Activated CD4-positive, alpha-beta T cell treated with anti-CD3 and anti-CD28 coated beads, Interleukin-2, amount 10 ng/mL, durations not matched to agents 24 days and 14 days (primary cell): Measurements from ENCODE around the gene PGAM1. TPM values are rescaled to one million over a fixed set of nuclear protein-coding genes. Genes with fewer than 3 reads are reported as not detected.

Experiments
- DNase-seq: peaks from one replicate; pipeline ENCODE4 v3.0.0; 2022
- H3K27ac Mint-ChIP-seq: one replicate; pipeline ENCODE4 v1.8.0; 2022; ENCODE audit warnings: mild to moderate bottlenecking, mixed read lengths
- H3K27me3 Mint-ChIP-seq: one replicate; pipeline ENCODE4 v1.8.0; 2022; ENCODE audit warnings: mixed read lengths
- H3K36me3 Mint-ChIP-seq: one replicate; pipeline ENCODE4 v1.8.0; 2022; ENCODE audit warnings: low read depth, mild to moderate bottlenecking, mixed read lengths
- H3K4me1 Mint-ChIP-seq: one replicate; pipeline ENCODE4 v1.8.0; 2021; ENCODE audit warnings: mixed read lengths
- H3K4me3 Mint-ChIP-seq: one replicate; pipeline ENCODE4 v1.8.0; 2022; ENCODE audit warnings: mild to moderate bottlenecking, moderate library complexity, mixed read lengths
- H3K9me3 Mint-ChIP-seq: one replicate; pipeline ENCODE4 v1.8.0; 2021; ENCODE audit warnings: mixed read lengths
- intact Hi-C: fragments of 100-400 bp; cut with micrococcal nuclease; formaldehyde crosslinking; loops from one replicate; pipeline ENCODE4 v1.15.1; 2023
- total RNA-seq: library from RNA; stranded (reverse); gene quantifications from 2 replicates; pipeline ENCODE4 v1.2.3, GENCODE V29; 2022

Gene PGAM1
- total RNA-seq = 1,086 and 1,108 TPM in 2 replicates

DNA sequence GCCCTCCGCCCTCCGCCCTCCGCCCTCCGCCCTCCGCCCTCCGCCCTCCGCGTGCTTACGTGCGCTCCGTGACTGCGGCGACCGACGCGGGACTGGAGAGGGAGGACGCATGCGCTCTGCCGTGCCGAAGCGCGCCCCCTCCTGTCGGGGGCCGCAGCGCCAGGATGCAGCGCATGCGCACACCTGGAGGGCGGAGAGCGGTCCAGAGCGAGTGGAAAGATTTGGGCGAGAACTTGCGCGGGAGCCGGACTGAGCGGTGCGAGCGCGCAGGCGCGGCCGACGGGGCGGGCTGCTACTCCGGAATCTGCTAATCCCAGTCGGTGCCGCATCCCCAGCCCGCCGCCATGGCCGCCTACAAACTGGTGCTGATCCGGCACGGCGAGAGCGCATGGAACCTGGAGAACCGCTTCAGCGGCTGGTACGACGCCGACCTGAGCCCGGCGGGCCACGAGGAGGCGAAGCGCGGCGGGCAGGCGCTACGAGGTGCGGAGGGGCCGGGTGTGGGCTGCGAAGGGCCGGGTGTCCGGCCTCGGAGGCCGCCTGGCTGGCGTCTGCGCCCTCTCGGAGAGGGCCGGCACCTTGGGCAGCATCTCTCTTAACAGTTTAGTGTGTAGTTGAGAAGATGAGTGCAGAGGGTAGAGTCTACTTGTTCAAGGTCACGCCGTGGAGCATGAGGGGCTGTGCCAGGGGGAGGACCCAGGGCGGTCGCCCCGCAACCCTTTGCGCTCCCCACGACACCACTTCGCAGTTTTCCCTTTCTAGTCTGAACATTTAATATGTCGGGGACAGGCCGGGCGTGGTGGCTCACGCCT, at the start of gene PGAM1:
TSS of gene PGAM1 (plus strand) at position 228 of the 812 bp plus-strand sequence. CDS start at position 345, 117 bp downstream.
- intact Hi-C loops = loop anchor here (5.0 to 10.0 kb wide), 3 partner anchors 216 to 591 kb away; partner anchors contain the start of genes LCOR, PI4K2A and ZFYVE27
- Mint-ChIP-seq H3K27ac (peak within 1 kb of the TSS; percentile 97), H3K9me3 (no peaks in the 10 kb centered on the region), H3K36me3 (peaks cover 50% of the 10 kb centered on the region), H3K4me1 (peaks cover 46% of the 10 kb centered on the region), H3K4me3 (peak within 1 kb of the TSS; percentile 94), H3K27me3 (peaks cover 2% of the 10 kb centered on the region)
- peak; percentile 99 for DNase-seq

DNA sequence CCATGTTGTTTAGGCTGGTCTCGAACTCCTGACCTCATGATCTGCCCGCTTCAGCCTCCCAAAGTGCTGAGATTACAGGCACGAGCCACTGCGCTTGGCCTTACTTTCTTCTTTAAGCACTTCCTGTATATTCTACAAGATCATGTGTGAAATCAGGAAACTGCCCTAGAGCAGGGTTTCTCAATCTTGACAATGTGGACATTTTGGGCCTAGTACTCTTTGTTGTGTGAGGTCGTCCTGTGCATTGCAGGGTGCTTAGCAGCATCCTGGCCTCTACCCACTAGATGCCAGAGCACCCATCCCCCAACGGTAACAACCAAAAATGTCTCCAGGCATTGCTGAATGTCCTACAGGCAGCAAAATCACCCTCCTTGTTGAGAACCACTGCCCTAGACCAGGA, 49.6 kb upstream of the PGAM1 start:
- Mint-ChIP-seq H3K27ac (no peak overlapping the region), H3K9me3 (no peaks in the 10 kb centered on the region), H3K27me3 (no peaks in the 10 kb centered on the region), H3K4me1 (no peaks in the 10 kb centered on the region), H3K36me3 (peaks cover 40% of the 10 kb centered on the region), H3K4me3 (no peak overlapping the region)
- no peak for DNase-seq
- intact Hi-C loops = no loop called here

DNA sequence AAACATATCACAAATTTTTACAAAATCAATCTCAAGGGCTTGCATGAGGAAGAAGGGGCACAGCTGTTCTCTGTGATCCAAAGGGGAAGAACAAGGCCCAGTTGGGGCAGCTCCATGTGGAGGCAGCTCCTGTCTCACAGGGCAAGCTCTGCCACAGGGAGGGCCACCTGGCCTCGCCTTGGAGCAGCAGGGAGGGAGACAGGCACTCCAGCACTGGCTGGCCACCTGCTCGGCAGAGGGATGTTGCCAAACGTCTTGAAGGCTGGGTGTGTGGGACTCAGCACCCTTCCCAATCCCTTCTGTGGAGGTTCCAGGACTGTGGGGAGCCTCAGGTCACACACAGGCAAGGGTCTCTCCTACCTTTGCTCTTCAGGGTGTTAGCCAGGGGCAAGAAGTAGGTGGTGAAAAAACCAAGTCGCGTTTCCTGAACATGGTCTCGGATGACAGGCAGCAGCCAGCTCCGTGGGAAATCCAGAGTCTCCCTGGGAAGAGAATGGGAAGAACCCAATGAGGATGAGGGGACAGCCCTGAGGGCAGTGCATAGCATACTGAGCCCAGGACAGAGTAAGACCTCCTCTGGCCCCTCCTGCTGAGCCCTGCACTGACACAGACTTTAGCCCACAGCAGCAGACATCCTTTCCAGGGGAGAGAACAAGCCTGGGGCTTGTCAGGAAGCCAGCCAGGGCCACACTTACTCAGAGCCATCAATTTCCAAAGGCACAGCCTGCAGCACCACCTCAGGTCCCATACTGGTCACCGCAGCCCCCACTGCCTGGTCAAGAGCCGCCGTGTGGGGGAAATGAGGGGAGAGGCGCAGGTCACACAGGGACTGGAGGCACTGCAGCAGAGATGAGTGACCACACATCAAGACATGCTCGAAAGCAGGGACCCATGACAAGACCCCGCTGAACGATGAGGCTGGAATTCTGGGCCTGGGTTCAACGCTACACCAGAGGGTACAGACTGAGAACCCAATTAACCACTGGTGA, 46.8 kb upstream of the PGAM1 start:
- DNase-seq = no peak
- no peak overlapping the region for H3K27ac Mint-ChIP-seq
- no peaks in the 10 kb centered on the region for H3K9me3 Mint-ChIP-seq
- intact Hi-C loops = no loop called here
- H3K4me1 Mint-ChIP-seq = no peaks in the 10 kb centered on the region
- H3K36me3 Mint-ChIP-seq = peaks cover 23% of the 10 kb centered on the region
- H3K4me3 Mint-ChIP-seq = no peak overlapping the region
- no peaks in the 10 kb centered on the region for H3K27me3 Mint-ChIP-seq

DNA sequence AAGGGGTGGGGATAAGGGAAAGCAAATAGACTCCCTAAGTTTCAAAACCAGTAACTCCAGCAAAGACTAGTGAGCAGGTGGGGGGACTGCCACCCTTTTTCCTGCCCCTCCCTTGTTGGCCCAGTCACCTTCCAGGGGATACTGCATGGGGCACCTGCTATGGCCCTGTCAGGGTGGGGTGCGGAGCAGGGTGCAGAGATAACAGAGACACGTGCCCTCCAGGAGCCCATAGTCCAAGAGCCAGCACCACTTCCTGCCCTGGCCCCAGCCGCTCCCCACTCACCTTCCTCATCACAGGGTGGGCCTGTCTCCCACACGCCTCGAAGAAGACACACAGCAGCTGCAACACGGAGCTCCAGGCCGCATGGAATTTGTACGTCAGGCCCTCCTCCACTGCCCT, 45.5 kb upstream of the PGAM1 start:
- Mint-ChIP-seq H3K36me3 (peaks cover 25% of the 10 kb centered on the region), H3K4me3 (no peak overlapping the region), H3K4me1 (no peaks in the 10 kb centered on the region), H3K27ac (no peak overlapping the region), H3K9me3 (no peaks in the 10 kb centered on the region), H3K27me3 (no peaks in the 10 kb centered on the region)
- no peak for DNase-seq
- intact Hi-C loops = no loop called here

DNA sequence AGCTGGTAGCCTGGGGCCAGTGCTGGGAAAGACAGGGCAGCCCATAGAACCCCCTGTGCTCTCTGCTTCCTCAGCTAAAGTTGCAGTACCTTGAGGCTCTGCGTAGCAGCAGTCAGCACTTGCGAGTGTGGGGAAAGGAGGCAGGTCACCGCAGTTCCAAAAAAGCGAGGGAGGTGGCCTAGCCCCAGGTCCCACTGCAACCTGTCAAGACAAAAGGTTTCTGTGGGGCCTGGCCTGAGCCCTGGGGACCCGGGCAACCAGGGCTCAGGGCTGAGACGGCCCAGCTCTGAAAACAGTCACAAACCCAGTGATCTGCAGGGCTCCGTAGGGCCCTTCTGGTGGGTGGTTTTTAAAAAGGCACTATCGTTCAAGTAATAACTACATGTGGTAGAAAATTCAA, 44.4 kb upstream of the PGAM1 start:
- Mint-ChIP-seq H3K4me1 (no peaks in the 10 kb centered on the region), H3K9me3 (no peaks in the 10 kb centered on the region), H3K36me3 (peaks cover 24% of the 10 kb centered on the region), H3K27ac (no peak overlapping the region), H3K4me3 (no peak overlapping the region), H3K27me3 (no peaks in the 10 kb centered on the region)
- intact Hi-C loops = no loop called here
- no peak for DNase-seq

DNA sequence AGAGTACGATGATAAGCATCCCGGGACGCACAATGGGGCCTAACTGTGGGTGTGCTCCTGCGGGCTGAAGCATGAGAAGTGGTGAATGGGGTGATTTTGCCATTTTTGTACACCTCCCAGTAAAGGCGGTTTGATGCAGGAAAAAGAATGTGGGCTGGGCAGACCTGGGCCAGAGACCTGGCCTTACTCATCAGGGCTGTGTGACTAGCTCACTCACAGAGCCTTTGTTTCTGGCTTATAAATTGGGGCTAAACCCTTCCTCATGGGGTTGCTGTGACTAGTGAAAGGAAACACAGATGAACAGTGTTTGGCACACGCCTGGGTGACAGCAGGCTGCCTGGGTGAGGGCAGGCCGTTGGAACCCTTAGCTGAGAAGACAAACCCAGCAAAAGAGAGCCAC, 42.8 kb upstream of the PGAM1 start:
- no peaks in the 10 kb centered on the region for H3K9me3 Mint-ChIP-seq
- intact Hi-C loops = no loop called here

DNA sequence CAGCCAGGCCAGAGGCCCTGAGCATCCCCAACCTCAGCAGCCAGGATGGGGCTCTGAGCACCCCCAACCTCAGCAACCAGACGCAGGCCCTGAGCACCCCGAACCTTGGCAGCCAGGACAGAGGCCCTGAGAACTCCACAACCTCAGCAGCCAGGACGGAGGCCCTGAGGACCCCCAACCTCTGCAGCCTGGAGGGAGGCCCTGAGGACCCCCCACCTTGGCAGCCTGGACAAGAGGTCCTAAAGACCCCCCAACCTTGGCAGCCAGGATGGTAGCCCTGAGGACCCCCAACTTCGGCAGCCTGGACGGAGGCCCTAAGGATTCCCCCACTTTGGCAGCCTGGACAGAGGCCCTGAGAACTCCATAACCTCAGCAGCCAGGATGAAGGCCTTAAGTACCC, 41.8 kb upstream of the PGAM1 start:
- Mint-ChIP-seq H3K4me1 (no peaks in the 10 kb centered on the region), H3K4me3 (no peak overlapping the region), H3K27ac (no peak overlapping the region), H3K36me3 (peaks cover 34% of the 10 kb centered on the region), H3K27me3 (no peaks in the 10 kb centered on the region), H3K9me3 (no peaks in the 10 kb centered on the region)
- intact Hi-C loops = no loop called here
- DNase-seq = no peak

More for the DNA sequence above, 42.8 kb upstream of the PGAM1 start:
- Mint-ChIP-seq H3K36me3 (peaks cover 28% of the 10 kb centered on the region), H3K4me1 (no peaks in the 10 kb centered on the region), H3K27me3 (no peaks in the 10 kb centered on the region), H3K4me3 (no peak overlapping the region), H3K27ac (no peak overlapping the region)
- no peak for DNase-seq

DNA sequence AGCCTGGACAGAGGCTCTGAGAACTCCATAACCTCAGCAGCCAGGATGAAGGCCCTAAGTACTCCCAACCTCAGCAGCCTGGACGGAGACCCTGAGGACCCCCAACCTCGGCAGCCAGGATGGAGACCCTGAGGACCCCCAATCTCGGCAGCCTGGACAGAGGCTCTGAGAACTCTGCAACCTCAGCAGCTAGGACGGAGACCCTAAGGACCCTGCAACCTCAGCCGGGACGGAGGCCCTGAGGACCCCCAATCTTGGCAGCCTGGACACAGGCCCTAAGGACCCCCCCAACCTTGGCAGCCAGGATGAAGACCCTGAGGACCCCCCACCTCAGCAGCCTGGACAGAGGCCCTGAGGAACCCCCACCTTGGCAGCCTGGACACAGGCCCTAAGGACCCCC, 41.4 kb upstream of the PGAM1 start:
- DNase-seq = no peak
- H3K27me3 Mint-ChIP-seq = no peaks in the 10 kb centered on the region
- no peaks in the 10 kb centered on the region for H3K9me3 Mint-ChIP-seq
- intact Hi-C loops = no loop called here
- no peak overlapping the region for H3K4me3 Mint-ChIP-seq
- no peaks in the 10 kb centered on the region for H3K4me1 Mint-ChIP-seq
- no peak overlapping the region for H3K27ac Mint-ChIP-seq
- peaks cover 38% of the 10 kb centered on the region for H3K36me3 Mint-ChIP-seq

DNA sequence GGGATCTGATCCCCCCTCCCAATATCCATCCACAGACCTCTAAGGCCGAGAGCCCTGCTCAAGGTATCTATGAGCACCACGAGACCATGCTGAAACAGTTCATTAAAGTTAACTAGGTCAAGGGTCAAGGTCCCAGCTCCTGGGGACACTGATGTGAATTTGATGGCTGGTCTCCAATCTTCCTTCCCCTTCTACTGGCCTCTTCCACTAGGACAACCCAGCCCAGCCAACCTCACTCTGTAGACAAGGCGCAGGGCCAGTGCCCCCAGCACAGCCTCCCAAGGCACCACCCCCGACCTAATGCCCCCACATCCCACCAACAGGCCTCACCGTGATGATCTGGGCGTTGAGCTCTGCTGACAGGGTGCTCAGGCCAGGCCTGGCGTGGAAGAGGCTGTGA, 40.4 kb upstream of the PGAM1 start:
- no peak for DNase-seq
- H3K4me3 Mint-ChIP-seq = no peak overlapping the region
- no peaks in the 10 kb centered on the region for H3K27me3 Mint-ChIP-seq
- no peaks in the 10 kb centered on the region for H3K9me3 Mint-ChIP-seq
- no peak overlapping the region for H3K27ac Mint-ChIP-seq
- no peaks in the 10 kb centered on the region for H3K4me1 Mint-ChIP-seq
- intact Hi-C loops = no loop called here
- H3K36me3 Mint-ChIP-seq = peaks cover 44% of the 10 kb centered on the region

DNA sequence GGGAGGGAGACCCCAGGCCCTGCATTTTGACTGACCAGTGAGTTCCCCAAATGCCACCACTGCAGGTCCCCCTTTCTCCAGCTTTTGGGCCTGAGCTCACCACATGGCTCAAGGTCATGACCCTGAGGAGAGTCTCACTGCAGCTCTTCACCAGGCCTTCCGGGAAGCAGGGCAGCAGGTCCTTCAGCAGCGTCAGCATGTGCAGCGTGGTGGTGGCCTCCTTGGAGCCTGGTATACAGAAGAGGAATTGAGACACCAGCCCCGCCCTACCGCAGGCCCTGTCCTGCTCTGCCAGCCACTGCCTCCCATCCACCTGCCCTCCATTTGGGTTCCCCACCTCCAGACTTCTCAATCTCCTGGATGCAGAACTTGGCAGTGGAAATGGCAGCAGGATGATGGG, 37.8 kb upstream of the PGAM1 start:
- no peaks in the 10 kb centered on the region for H3K4me1 Mint-ChIP-seq
- H3K4me3 Mint-ChIP-seq = no peak overlapping the region
- H3K9me3 Mint-ChIP-seq = no peaks in the 10 kb centered on the region
- peaks cover 41% of the 10 kb centered on the region for H3K36me3 Mint-ChIP-seq
- no peak overlapping the region for H3K27ac Mint-ChIP-seq
- no peaks in the 10 kb centered on the region for H3K27me3 Mint-ChIP-seq
- DNase-seq = no peak
- intact Hi-C loops = no loop called here

DNA sequence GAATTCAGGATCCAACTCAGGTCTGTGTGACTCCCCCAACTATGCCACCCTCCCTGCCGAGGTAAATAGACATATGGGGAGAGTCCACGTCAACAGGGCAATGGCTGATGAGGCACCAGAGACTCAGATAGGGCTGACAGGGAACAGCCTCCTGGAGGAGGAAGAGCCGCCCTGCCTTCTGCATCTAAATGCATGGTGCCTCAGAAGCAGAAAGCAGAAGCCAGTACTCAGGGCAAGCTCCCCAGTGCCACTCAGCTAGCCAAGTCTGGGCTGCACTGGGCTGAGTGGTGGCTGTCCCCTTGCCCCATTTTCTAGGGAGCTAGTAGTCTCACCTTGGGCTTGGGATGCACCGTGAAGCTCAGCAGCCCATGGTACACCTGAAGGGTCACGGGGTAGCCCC, 35.9 kb upstream of the PGAM1 start:
- Mint-ChIP-seq H3K9me3 (no peaks in the 10 kb centered on the region), H3K4me3 (no peak overlapping the region), H3K36me3 (peaks cover 50% of the 10 kb centered on the region), H3K27me3 (no peaks in the 10 kb centered on the region), H3K27ac (no peak overlapping the region), H3K4me1 (no peaks in the 10 kb centered on the region)
- DNase-seq = no peak
- intact Hi-C loops = no loop called here

DNA sequence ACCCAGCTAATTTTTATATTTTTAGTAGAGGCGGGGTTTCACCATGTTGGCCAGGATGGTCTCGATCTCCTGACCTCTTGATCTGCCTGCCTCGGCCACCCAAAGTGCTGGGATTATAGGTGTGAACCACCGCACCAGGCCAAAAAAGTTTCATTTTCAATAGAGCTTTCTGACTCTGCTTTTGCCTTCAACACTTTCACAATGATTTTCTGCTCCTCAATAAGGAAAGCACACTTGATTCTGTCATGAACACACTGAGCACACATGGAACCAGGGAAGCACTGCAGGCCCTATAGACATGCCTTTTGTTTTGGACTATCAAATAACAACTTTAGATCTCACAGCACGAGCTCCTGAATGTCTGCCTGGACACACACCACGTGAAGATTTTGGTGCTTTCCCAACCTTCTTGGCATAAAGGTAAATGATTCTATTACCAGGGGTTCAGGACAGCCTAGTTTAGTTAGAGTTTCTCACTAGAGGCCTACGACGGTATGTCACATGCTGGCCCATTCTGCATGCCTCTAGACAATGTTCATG, 32.9 kb upstream of the PGAM1 start:
- H3K9me3 Mint-ChIP-seq = no peaks in the 10 kb centered on the region
- H3K36me3 Mint-ChIP-seq = peaks cover 49% of the 10 kb centered on the region
- no peak overlapping the region for H3K4me3 Mint-ChIP-seq
- DNase-seq = no peak
- H3K27me3 Mint-ChIP-seq = no peaks in the 10 kb centered on the region
- peaks cover 4% of the 10 kb centered on the region for H3K4me1 Mint-ChIP-seq
- H3K27ac Mint-ChIP-seq = no peak overlapping the region
- intact Hi-C loops = no loop called here

DNA sequence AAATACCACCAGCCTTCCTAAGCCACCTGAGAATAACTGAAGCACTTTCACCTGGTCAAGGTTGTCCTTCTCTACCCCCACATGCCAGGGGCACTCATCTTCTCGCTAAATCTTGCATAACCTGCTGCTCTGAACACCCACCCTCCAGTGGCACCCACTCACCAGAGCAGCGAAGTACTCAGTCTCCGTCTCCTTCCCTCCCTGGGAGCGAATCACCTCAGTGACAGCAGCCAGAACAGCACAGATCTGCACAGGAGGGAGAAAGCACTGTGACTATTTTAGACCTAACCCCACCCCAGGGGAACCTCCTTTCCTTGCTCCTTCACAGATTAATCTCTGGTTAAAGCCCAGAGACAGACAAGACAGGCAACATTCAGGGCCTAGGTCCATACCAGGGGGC, 29.9 kb upstream of the PGAM1 start:
- intact Hi-C loops = no loop called here
- no peak for DNase-seq
- Mint-ChIP-seq H3K36me3 (peaks cover 32% of the 10 kb centered on the region), H3K9me3 (no peaks in the 10 kb centered on the region), H3K4me3 (no peak overlapping the region), H3K27me3 (no peaks in the 10 kb centered on the region), H3K27ac (no peak overlapping the region), H3K4me1 (peaks cover 10% of the 10 kb centered on the region)
